Retinal pigment epithelial cell (primary cell): ENCODE results near the gene BTBD2.

ENCODE experiments used
- DNase-seq: peaks from one replicate; pipeline ENCODE4 v3.0.0-alpha.2; 2010; ENCODE audit warnings: low read depth
- H3K4me3 ChIP-seq: 2 replicates; pipeline ENCODE4 v1.5.1; 2011; ENCODE audit warnings: mild to moderate bottlenecking, low read length, control low read depth, moderate library complexity
- CTCF ChIP-seq: conservative IDR thresholded peaks from 2 replicates; pipeline ENCODE4 v1.5.1; 2011; ENCODE audit warnings: low read depth, low read length, control low read depth, inconsistent platforms

Gene BTBD2

DNA sequence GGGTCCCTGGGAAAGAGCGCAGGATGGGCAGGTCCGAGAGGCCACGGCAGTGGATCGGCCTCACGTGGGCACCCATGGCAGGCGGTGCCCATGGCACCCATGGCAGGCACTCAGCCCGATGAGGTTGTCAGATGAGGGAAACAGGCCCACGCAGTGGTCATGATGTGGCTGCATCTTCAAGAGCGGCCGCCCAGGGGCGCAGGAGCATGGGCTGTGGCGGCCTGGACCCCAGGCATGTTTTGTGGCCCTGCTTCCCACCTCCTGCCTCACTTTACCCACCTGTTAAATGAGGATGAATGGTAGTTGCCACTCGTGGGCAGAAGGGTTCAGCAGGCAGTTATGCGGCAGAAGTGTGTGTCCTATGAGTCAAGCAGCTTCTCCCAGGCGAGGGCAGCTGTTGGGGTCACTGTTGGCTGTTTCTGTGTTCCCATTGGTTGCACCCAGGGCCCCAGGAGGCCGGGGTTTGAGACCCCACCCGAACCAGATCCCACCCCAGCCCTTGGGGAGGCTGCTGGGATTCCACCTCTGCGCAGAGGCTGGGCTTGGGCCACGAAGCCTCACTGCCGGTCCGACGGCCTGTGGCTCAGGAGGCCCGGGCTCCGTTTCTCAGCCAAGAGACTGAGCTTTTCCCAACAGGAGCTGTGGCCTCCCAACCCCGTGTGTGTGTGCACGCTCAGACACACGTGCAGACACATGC is 44.6 kb downstream of the BTBD2 start:
- no peak for TF ChIP-seq CTCF
- H3K4me3 ChIP-seq: no peak overlapping the region
- no peak for DNase-seq

DNA sequence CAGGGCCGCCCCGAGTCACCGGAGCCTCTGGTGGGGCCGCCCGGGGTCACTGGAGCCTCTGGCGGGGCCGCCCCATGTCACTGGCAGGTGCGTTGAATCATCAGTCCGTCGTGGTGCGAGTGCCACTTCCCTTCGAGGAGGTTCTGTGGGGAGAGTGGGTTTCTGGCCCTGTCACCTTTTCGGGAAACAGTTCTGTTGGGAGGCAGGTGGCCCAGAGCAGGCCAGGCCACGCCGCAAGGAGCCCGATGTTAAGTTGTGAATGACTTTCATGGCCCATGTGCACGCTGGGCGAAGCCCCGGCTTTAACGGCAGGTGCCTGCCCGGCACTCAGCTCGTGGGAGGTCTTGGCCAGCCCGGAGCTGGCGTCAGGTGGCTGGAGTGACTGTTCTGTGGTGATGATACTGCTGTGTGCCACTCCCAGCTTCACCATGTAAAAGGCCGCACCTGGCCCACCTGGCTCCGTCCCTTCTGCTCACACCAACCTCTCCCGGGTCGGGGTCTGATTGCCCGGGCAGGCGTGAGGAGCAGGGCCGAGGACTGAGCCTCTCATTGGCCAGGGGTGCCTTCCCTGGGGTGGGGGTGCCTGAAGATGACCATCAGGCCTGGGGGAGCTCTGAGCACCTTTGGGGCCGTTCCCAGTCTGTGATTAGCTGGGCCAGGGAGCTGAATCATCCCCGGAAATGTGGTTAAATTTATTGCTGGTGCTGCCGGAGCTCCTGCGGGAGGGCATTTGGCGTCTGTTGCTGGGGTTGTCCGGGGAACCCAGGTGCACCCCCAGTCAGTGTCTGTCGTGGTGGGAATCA is 45.3 kb downstream of the BTBD2 start:
- no peak for TF ChIP-seq CTCF
- DNase-seq: no peak
- no peak overlapping the region for H3K4me3 ChIP-seq

- no peak for DNase-seq
- TF ChIP-seq CTCF: no peak
- no peak overlapping the region for H3K4me3 ChIP-seq
Measured at GRCh38 chr19:1969176-1970002, 46.1 kb downstream of the BTBD2 start.

- no peak overlapping the region for H3K4me3 ChIP-seq
- no peak for DNase-seq
- TF ChIP-seq CTCF: no peak
Measured at GRCh38 chr19:1968279-1969175, 47.0 kb downstream of the BTBD2 start.

DNA sequence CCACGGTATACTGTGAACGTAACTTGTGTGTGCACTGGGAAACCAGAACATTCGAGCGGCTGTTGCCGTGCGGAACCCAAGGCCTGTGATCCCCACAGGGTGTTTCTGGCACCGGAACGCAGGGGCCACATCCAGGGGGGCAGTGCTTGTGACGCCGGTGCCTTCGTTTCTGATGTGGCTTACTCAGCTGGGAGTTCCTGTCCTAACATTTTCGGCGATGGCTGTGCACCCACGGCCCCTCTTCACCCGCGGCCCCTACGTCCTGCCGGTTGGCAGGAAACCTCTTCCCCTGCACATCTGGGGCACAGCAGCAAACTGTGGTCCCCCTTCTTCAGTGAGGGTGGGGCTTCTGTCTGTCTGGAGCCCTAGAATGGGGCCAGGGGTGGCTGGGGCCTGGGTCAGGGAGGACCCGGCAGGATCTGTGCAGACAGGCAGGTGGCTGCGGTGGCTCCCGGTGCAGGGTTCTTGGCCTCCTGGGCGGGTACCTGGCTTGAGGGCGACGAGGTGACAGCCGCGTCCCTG is 48.4 kb downstream of the BTBD2 start:
- TF ChIP-seq CTCF: no peak
- DNase-seq: no peak
- no peak overlapping the region for H3K4me3 ChIP-seq

GRCh38 chr19:1962674-1963073 is 52.8 kb downstream of the BTBD2 start:
- no peak for DNase-seq
- TF ChIP-seq CTCF: no peak

More at GRCh38 chr19:1962674-1963073, 52.8 kb downstream of the BTBD2 start:
- H3K4me3 ChIP-seq: no peak overlapping the region
